SK-N-SH treated with all-trans-retinoic acid at 6 μM for 48 hours (cell line): ENCODE data around the gene PRKACG.

ENCODE experiments used
- ATAC-seq: fragments of 200-7000 bp; cut with Tn5 transposase; 3 replicates; pipeline ENCODE4 v1.9.1; 2020; ENCODE audit warnings: mild to moderate bottlenecking, moderate library complexity
- ARNTL ChIP-seq: fragments of 450-650 bp; formaldehyde crosslinking; IDR thresholded peaks from 2 replicates; pipeline ENCODE4 v1.5.0; 2020; ENCODE audit warnings: low read depth, mild to moderate bottlenecking, moderate library complexity, borderline replicate concordance
- BACH2 ChIP-seq: fragments of 250-450 bp; sonication (Bioruptor Pico); IDR thresholded peaks from 2 replicates; pipeline ENCODE4 v1.9.0; 2021; ENCODE audit warnings: mild to moderate bottlenecking, borderline replicate concordance
- GLIS3 ChIP-seq: fragments of 250-450 bp; sonication (Bioruptor Pico); IDR thresholded peaks from 2 replicates; pipeline ENCODE4 v1.5.0; 2020; ENCODE audit warnings: mild to moderate bottlenecking, moderate library complexity
- OSR1 ChIP-seq: fragments of 250-450 bp; sonication (Bioruptor Pico); IDR thresholded peaks from 2 replicates; pipeline ENCODE4 v1.8.0; 2022; ENCODE audit warnings: moderate library complexity, mild to moderate bottlenecking, inconsistent platforms
- PPARA ChIP-seq: fragments of 250-450 bp; sonication (Bioruptor Pico); IDR thresholded peaks from 2 replicates; pipeline ENCODE4 v1.5.0; 2020; ENCODE audit warnings: mild to moderate bottlenecking, borderline replicate concordance
- RARB ChIP-seq: fragments of 250-450 bp; sonication (Bioruptor Pico); IDR thresholded peaks from 2 replicates; pipeline ENCODE4 v1.8.0; 2021; ENCODE audit warnings: mild to moderate bottlenecking, moderate library complexity
- SNAI2 ChIP-seq: fragments of 250-450 bp; sonication (Bioruptor Pico); IDR thresholded peaks from 2 replicates; pipeline ENCODE4 v1.5.0; 2020; ENCODE audit warnings: mild to moderate bottlenecking, moderate library complexity
- TOX ChIP-seq: fragments of 250-450 bp; sonication (Bioruptor Pico); IDR thresholded peaks from 2 replicates; pipeline ENCODE4 v1.8.0; 2021; ENCODE audit warnings: mild to moderate bottlenecking, moderate library complexity, borderline replicate concordance
- ZFP3 ChIP-seq: fragments of 250-450 bp; sonication (Bioruptor Pico); IDR thresholded peaks from 2 replicates; pipeline ENCODE4 v1.5.0; 2020; ENCODE audit warnings: mild to moderate bottlenecking, moderate library complexity
- ZNF565 ChIP-seq: fragments of 450-650 bp; formaldehyde crosslinking; conservative IDR thresholded peaks from 2 replicates; pipeline ENCODE4 v1.5.0; 2020; ENCODE audit warnings: low read depth, mild to moderate bottlenecking, moderate library complexity
- TF ChIP-seq, protein P1 (sequence below): fragments of 250-450 bp; sonication (Bioruptor Pico); IDR thresholded peaks from 2 replicates; pipeline ENCODE4 v1.8.0; 2021; ENCODE audit warnings: low read depth, mild to moderate bottlenecking, moderate library complexity, borderline replicate concordance
- TF ChIP-seq, protein P2 (sequence below): fragments of 250-450 bp; sonication (Bioruptor Pico); IDR thresholded peaks from 2 replicates; pipeline ENCODE4 v1.5.1; 2020; ENCODE audit warnings: low read depth, mild to moderate bottlenecking, moderate library complexity
- TF ChIP-seq, protein P3 (sequence below): fragments of 250-450 bp; sonication (Bioruptor Pico); IDR thresholded peaks from 2 replicates; pipeline ENCODE4 v1.5.0; 2020; ENCODE audit warnings: mild to moderate bottlenecking, moderate library complexity
- TF ChIP-seq, protein P4 (sequence below): fragments of 250-450 bp; sonication (Bioruptor Pico); IDR thresholded peaks from 2 replicates; pipeline ENCODE4 v1.5.1; 2021; ENCODE audit warnings: mild to moderate bottlenecking, moderate library complexity
- TF ChIP-seq, protein P5 (sequence below): fragments of 250-450 bp; sonication (Bioruptor Pico); IDR thresholded peaks from 2 replicates; pipeline ENCODE4 v1.8.0; 2020; ENCODE audit warnings: mild to moderate bottlenecking, moderate library complexity, borderline replicate concordance

The PRKACG gene

DNA sequence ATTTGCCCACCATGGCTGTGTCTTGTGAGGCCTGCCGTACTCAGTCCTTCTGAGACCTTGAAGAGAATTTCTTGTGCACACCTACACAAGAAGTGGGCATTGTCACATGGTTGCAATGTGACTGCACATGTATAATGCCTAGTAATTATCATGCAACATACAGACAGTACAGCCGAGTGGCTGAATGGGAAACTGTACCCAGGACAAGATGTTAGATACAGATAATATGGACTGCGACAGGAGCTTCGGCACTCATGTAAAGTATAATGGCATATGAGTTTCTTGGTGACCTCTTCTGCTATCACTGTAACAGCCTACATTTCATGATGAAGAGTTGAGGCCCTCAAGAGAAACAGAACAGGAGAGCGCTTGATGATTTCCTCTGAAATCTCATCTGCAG lies 4.8 kb upstream of the PRKACG start (continued):
- TF ChIP-seq, protein P1, sequence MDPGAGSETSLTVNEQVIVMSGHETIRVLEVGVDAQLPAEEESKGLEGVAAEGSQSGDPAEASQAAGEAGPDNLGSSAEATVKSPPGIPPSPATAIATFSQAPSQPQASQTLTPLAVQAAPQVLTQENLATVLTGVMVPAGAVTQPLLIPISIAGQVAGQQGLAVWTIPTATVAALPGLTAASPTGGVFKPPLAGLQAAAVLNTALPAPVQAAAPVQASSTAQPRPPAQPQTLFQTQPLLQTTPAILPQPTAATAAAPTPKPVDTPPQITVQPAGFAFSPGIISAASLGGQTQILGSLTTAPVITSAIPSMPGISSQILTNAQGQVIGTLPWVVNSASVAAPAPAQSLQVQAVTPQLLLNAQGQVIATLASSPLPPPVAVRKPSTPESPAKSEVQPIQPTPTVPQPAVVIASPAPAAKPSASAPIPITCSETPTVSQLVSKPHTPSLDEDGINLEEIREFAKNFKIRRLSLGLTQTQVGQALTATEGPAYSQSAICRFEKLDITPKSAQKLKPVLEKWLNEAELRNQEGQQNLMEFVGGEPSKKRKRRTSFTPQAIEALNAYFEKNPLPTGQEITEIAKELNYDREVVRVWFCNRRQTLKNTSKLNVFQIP = no peak
- TF ChIP-seq ARNTL (CRISPR knock-in tag) = no peak
- TF ChIP-seq, all 23 proteins: peak for 0

DNA sequence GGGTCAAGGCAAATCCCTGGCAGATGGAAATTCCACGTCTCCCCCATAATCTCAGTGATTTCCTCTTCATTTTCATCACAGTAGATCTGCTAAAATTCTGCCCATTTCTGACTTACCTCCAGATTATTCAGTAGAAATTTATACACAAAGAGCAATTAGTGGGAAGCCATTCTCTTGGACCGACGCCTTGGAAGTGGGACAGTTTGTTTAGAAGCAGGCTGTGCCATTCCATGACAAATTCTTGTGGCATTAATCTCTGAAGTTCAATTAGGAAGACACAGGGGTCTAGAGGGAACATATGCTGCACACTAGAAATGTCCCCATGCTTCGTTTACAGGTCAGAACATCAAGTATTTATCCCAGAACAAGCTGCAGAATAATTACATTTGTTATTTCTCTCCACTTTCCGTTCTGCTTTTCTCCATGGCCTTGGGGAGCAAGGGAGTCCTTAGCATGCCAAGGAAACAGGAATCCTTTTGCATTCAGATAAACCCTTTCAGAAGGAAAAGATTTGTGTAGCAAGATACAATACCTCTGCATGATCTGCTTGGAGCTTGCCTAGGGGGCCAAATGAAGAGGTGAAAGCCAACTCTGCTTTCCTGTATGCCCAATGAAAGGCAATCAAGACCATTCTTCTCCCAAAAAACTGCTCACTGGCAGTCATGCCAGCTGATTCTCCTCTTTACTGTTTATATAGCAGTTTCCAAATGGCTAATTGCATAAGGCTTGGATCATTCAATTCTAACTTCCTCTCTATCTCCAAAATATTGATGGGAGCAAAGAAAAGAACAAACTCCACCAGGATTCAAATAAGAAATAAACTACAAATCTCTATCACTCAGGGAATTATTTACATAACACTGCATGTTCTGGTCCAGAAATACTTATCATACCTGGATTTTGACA lies 2.5 kb upstream of the PRKACG start:
- TF ChIP-seq PPARA (CRISPR knock-in tag) = no peak
- TF ChIP-seq, protein P2, sequence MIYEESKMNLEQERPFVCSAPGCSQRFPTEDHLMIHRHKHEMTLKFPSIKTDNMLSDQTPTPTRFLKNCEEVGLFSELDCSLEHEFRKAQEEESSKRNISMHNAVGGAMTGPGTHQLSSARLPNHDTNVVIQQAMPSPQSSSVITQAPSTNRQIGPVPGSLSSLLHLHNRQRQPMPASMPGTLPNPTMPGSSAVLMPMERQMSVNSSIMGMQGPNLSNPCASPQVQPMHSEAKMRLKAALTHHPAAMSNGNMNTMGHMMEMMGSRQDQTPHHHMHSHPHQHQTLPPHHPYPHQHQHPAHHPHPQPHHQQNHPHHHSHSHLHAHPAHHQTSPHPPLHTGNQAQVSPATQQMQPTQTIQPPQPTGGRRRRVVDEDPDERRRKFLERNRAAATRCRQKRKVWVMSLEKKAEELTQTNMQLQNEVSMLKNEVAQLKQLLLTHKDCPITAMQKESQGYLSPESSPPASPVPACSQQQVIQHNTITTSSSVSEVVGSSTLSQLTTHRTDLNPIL (CRISPR knock-in tag) = no peak
- TF ChIP-seq SNAI2 (CRISPR knock-in tag) = no peak
- TF ChIP-seq GLIS3 (CRISPR knock-in tag) = no peak
- no peak for TF ChIP-seq ZFP3 (CRISPR knock-in tag)
- no peak for TF ChIP-seq RARB
- TF ChIP-seq, protein P3, sequence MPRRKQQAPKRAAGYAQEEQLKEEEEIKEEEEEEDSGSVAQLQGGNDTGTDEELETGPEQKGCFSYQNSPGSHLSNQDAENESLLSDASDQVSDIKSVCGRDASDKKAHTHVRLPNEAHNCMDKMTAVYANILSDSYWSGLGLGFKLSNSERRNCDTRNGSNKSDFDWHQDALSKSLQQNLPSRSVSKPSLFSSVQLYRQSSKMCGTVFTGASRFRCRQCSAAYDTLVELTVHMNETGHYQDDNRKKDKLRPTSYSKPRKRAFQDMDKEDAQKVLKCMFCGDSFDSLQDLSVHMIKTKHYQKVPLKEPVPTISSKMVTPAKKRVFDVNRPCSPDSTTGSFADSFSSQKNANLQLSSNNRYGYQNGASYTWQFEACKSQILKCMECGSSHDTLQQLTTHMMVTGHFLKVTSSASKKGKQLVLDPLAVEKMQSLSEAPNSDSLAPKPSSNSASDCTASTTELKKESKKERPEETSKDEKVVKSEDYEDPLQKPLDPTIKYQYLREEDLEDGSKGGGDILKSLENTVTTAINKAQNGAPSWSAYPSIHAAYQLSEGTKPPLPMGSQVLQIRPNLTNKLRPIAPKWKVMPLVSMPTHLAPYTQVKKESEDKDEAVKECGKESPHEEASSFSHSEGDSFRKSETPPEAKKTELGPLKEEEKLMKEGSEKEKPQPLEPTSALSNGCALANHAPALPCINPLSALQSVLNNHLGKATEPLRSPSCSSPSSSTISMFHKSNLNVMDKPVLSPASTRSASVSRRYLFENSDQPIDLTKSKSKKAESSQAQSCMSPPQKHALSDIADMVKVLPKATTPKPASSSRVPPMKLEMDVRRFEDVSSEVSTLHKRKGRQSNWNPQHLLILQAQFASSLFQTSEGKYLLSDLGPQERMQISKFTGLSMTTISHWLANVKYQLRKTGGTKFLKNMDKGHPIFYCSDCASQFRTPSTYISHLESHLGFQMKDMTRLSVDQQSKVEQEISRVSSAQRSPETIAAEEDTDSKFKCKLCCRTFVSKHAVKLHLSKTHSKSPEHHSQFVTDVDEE (CRISPR knock-in tag) = no peak
- TF ChIP-seq ZNF565 (CRISPR knock-in tag) = no peak
- ATAC-seq = no peak

DNA sequence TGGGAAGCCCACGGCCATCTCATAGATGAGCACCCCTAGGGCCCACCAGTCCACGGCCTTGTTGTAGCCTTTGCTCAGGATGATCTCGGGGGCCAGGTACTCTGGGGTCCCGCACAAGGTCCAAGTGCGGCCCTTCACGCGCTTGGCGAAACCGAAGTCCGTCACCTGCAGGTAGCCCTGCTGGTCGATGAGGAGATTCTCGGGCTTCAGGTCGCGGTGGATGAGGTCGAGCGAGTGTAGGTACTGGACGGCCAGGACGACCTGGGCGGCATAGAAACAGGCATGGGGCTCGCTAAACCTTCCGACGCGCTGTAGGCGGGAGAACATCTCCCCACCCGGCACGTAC lies 558 bp downstream of the PRKACG start:
- ATAC-seq = no peak
- TF ChIP-seq, protein P4, sequence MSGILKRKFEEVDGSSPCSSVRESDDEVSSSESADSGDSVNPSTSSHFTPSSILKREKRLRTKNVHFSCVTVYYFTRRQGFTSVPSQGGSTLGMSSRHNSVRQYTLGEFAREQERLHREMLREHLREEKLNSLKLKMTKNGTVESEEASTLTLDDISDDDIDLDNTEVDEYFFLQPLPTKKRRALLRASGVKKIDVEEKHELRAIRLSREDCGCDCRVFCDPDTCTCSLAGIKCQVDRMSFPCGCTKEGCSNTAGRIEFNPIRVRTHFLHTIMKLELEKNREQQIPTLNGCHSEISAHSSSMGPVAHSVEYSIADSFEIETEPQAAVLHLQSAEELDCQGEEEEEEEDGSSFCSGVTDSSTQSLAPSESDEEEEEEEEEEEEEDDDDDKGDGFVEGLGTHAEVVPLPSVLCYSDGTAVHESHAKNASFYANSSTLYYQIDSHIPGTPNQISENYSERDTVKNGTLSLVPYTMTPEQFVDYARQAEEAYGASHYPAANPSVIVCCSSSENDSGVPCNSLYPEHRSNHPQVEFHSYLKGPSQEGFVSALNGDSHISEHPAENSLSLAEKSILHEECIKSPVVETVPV (CRISPR knock-in tag) = no peak
- TF ChIP-seq ZFP3 (CRISPR knock-in tag) (no peak), RARB (no peak), TOX (CRISPR knock-in tag) (no peak), OSR1 (no peak), GLIS3 (CRISPR knock-in tag) (no peak)
- TF ChIP-seq, protein P2 (CRISPR knock-in tag) = no peak

DNA sequence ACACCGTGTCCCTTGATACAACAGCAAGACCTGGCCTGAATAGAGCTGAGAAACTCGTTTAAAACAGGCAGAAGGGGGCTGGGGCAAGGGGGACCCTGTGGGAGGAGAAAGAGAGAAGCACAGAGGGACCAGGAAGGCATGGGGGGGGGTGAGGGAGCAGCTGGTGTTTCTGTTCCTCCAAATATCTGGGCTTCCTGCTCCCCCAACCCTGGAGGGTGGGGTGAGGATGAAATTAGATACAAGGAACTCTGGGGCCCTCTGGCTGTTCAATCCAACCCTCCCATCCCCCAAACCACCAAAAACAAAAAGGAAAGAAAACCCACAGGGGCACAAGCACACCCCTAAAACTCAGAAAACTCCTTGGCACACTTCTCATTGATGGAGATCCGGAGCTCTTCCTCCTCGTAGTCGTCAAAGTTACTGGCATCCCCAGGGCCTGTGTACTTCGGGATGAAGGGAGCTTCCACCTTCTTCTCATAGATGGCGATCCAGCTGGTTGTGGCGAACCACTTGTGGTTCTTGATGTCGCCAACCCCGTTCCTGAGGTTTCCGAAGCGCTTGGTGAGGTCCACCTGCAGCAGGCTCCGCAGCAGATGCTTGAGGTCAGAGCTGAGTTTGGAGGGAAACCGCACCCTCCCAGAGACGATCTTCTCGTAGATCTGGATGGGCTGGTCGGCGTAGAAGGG lies 1.1 kb downstream of the PRKACG start:
- no peak for ATAC-seq
- TF ChIP-seq TOX (CRISPR knock-in tag) = no peak
- TF ChIP-seq, protein P5, sequence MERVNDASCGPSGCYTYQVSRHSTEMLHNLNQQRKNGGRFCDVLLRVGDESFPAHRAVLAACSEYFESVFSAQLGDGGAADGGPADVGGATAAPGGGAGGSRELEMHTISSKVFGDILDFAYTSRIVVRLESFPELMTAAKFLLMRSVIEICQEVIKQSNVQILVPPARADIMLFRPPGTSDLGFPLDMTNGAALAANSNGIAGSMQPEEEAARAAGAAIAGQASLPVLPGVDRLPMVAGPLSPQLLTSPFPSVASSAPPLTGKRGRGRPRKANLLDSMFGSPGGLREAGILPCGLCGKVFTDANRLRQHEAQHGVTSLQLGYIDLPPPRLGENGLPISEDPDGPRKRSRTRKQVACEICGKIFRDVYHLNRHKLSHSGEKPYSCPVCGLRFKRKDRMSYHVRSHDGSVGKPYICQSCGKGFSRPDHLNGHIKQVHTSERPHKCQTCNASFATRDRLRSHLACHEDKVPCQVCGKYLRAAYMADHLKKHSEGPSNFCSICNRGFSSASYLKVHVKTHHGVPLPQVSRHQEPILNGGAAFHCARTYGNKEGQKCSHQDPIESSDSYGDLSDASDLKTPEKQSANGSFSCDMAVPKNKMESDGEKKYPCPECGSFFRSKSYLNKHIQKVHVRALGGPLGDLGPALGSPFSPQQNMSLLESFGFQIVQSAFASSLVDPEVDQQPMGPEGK = no peak
- TF ChIP-seq ZFP3 (CRISPR knock-in tag) = no peak
- TF ChIP-seq, protein P3 (CRISPR knock-in tag) = no peak
- no peak for TF ChIP-seq BACH2 (CRISPR knock-in tag)
- TF ChIP-seq, all 23 proteins: peak for 0
